PC-3 (cell line): Measurements from ENCODE around the gene PLBD1.

Experiments
- EZH2 ChIP-seq: fragments of 300-600 bp; sonication (generic); IDR thresholded peaks from one replicate; pipeline ENCODE4 v1.6.1; 2017; ENCODE audit warnings: antibody characterized with exemption, mild to moderate bottlenecking, low read length; ENCODE audit not compliant: unreplicated experiment
- EZH2phosphoT487 ChIP-seq: fragments of 300-600 bp; sonication (generic); IDR thresholded peaks from 2 replicates; pipeline ENCODE4 v1.6.1; 2018; ENCODE audit warnings: mild to moderate bottlenecking, antibody characterized with exemption, low read length, borderline replicate concordance
- TF ChIP-seq, protein P1 (sequence below): fragments of 300-600 bp; sonication (generic); conservative IDR thresholded peaks from 2 replicates; pipeline ENCODE4 v1.5.1; 2017; ENCODE audit warnings: antibody characterized with exemption, low read depth, mild to moderate bottlenecking, low read length

DNA sequence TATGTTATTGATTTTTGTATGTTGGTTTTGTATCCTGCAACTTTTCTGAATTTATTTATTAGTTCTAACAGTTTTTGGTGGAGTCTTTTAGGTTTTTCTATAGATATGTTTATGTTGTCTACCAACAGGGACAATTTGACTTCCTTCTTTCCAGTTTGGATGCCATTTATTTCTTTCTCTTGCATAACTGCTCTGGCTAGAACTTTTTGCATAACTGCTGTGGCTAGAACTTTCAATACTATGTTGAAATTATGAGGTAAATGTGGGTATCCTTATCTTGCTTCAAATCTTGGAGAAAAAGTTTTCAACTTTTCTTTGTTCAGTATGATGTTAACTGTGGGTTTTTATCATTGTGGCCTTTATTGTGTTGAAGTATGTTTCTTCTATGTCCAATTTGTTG, 39.9 kb upstream of the PLBD1 start:
- TF ChIP-seq, protein P1, sequence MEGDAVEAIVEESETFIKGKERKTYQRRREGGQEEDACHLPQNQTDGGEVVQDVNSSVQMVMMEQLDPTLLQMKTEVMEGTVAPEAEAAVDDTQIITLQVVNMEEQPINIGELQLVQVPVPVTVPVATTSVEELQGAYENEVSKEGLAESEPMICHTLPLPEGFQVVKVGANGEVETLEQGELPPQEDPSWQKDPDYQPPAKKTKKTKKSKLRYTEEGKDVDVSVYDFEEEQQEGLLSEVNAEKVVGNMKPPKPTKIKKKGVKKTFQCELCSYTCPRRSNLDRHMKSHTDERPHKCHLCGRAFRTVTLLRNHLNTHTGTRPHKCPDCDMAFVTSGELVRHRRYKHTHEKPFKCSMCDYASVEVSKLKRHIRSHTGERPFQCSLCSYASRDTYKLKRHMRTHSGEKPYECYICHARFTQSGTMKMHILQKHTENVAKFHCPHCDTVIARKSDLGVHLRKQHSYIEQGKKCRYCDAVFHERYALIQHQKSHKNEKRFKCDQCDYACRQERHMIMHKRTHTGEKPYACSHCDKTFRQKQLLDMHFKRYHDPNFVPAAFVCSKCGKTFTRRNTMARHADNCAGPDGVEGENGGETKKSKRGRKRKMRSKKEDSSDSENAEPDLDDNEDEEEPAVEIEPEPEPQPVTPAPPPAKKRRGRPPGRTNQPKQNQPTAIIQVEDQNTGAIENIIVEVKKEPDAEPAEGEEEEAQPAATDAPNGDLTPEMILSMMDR, result no peak
- TF ChIP-seq EZH2 (no peak), EZH2phosphoT487 (no peak)
